Stomach (tissue), 4 donors: Measurements from ENCODE around the gene SMYD5.

Experiments
- EP300 ChIP-seq: sonication (generic); formaldehyde crosslinking; IDR thresholded peaks from one replicate; pipeline ENCODE4 v1.6.1; 2017; ENCODE audit warnings: antibody characterized with exemption
- POLR2A ChIP-seq, 4 donors: fragments of 450-650 bp; IDR thresholded peaks; one replicate each; pipeline ENCODE4 v1.6.1; 2016; ENCODE audit warnings: antibody characterized with exemption in 4 of 4, control low read depth in 2 of 4, mild to moderate bottlenecking in 1 of 4, moderate library complexity in 1 of 4
- POLR2AphosphoS5 ChIP-seq, 3 donors: sonication (generic); formaldehyde crosslinking; IDR thresholded peaks; one replicate each; pipeline ENCODE4 v1.6.1; 2016; ENCODE audit warnings: antibody characterized with exemption in 3 of 3
- TF ChIP-seq, protein P1 (sequence below), 7 experiments: fragments of 450-650 bp in 4 of 7; fragments of 200-600 bp in 3 of 7; sonication (generic) in 3 of 7; IDR thresholded peaks; one replicate each; pipeline ENCODE4 v1.5.1; 2016 to 2019; ENCODE audit warnings: antibody characterized with exemption in 7 of 7, control low read depth in 2 of 7, mild to moderate bottlenecking in 1 of 7

GRCh38 chr2:73257425-73258125, 43.5 kb downstream of the SMYD5 start:
- TF ChIP-seq, protein P1, sequence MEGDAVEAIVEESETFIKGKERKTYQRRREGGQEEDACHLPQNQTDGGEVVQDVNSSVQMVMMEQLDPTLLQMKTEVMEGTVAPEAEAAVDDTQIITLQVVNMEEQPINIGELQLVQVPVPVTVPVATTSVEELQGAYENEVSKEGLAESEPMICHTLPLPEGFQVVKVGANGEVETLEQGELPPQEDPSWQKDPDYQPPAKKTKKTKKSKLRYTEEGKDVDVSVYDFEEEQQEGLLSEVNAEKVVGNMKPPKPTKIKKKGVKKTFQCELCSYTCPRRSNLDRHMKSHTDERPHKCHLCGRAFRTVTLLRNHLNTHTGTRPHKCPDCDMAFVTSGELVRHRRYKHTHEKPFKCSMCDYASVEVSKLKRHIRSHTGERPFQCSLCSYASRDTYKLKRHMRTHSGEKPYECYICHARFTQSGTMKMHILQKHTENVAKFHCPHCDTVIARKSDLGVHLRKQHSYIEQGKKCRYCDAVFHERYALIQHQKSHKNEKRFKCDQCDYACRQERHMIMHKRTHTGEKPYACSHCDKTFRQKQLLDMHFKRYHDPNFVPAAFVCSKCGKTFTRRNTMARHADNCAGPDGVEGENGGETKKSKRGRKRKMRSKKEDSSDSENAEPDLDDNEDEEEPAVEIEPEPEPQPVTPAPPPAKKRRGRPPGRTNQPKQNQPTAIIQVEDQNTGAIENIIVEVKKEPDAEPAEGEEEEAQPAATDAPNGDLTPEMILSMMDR (IDR thresholded peaks at IDR 0.05), result no peak
- TF ChIP-seq POLR2A (IDR thresholded peaks at IDR 0.05), result no peak
- TF ChIP-seq POLR2AphosphoS5 (IDR thresholded peaks at IDR 0.05), result no peak
- TF ChIP-seq EP300, result no peak
